GM23338 (cell line): ENCODE results near the gene KLHL7. TPM values are rescaled to one million over a fixed set of nuclear protein-coding genes. Genes with fewer than 3 reads are reported as not detected.

ENCODE experiments used
- ATAC-seq: fragments of 200-7000 bp; cut with Tn5 transposase; 3 replicates; pipeline ENCODE4 v1.9.1; 2020
- DNase-seq: peaks from one replicate; pipeline ENCODE4 v3.0.0-alpha.2; 2015; ENCODE audit warnings: low spot score
- H2AFZ ChIP-seq: fragments of 200-600 bp; sonication (generic); 2 replicates; pipeline ENCODE4 v1.8.0; 2016; ENCODE audit warnings: antibody characterized with exemption, mild to moderate bottlenecking, moderate library complexity
- H3F3A ChIP-seq: fragments of 200-600 bp; sonication (generic); replicated peaks from 2 replicates; pipeline ENCODE4 v1.8.0; 2017; ENCODE audit warnings: antibody characterized with exemption, mixed run types, low read depth
- H3K27ac ChIP-seq: fragments of 200-600 bp; sonication (generic); 2 replicates; pipeline ENCODE4 v1.6.1; 2016; ENCODE audit warnings: low read depth
- H3K27me3 ChIP-seq: fragments of 200-600 bp; sonication (generic); 2 replicates; pipeline ENCODE4 v1.8.0; 2016; ENCODE audit warnings: mild to moderate bottlenecking, mixed run types, moderate library complexity; ENCODE audit not compliant: insufficient read depth
- H3K36me3 ChIP-seq: fragments of 200-600 bp; sonication (generic); 2 replicates; pipeline ENCODE4 v1.8.0; 2016; ENCODE audit warnings: mild to moderate bottlenecking; ENCODE audit not compliant: insufficient read depth
- H3K4me1 ChIP-seq: fragments of 200-600 bp; sonication (generic); 2 replicates; pipeline ENCODE4 v1.8.0; 2016; ENCODE audit warnings: mild to moderate bottlenecking, moderate library complexity; ENCODE audit not compliant: insufficient read depth
- H3K4me2 ChIP-seq: fragments of 200-600 bp; sonication (generic); 2 replicates; pipeline ENCODE4 v1.7.1; 2017; ENCODE audit warnings: mixed run types
- H3K4me3 ChIP-seq: fragments of 200-600 bp; sonication (generic); 2 replicates; pipeline ENCODE4 v1.6.1; 2016; ENCODE audit warnings: mixed run types
- H3K79me2 ChIP-seq: fragments of 200-600 bp; sonication (generic); replicated peaks from 2 replicates; pipeline ENCODE4 v1.8.0; 2017; ENCODE audit warnings: mild to moderate bottlenecking; ENCODE audit not compliant: insufficient read depth
- H3K9me2 ChIP-seq: fragments of 200-600 bp; sonication (generic); 2 replicates; pipeline ENCODE4 v1.8.0; 2017; ENCODE audit not compliant: insufficient read depth
- H4K20me1 ChIP-seq: fragments of 200-600 bp; sonication (generic); replicated peaks from 2 replicates; pipeline ENCODE4 v1.8.0; 2017; ENCODE audit warnings: mild to moderate bottlenecking; ENCODE audit not compliant: insufficient read depth
- H3K27ac Mint-ChIP-seq: 2 replicates; pipeline ENCODE4 v1.8.0; 2020; ENCODE audit warnings: inconsistent platforms, mild to moderate bottlenecking, moderate library complexity, mixed read lengths
- H3K27me3 Mint-ChIP-seq: 3 replicates; pipeline ENCODE4 v1.8.0; 2022; ENCODE audit warnings: low read depth, mild to moderate bottlenecking, moderate library complexity, mixed read lengths, inconsistent platforms; ENCODE audit not compliant: insufficient read depth, poor library complexity
- H3K36me3 Mint-ChIP-seq: 3 replicates; pipeline ENCODE4 v1.8.0; 2021; ENCODE audit warnings: low read depth, mild to moderate bottlenecking, inconsistent platforms, moderate library complexity, mixed read lengths
- H3K4me1 Mint-ChIP-seq: 3 replicates; pipeline ENCODE4 v1.8.0; 2020; ENCODE audit warnings: mild to moderate bottlenecking, inconsistent platforms, mixed read lengths
- H3K4me3 Mint-ChIP-seq: 3 replicates; pipeline ENCODE4 v1.8.0; 2021; ENCODE audit warnings: moderate library complexity, mild to moderate bottlenecking, inconsistent platforms, mixed read lengths
- H3K9me3 Mint-ChIP-seq: 3 replicates; pipeline ENCODE4 v1.8.0; 2020; ENCODE audit warnings: moderate library complexity, mild to moderate bottlenecking, inconsistent platforms, mixed read lengths
- CREB1 ChIP-seq: fragments of 250-450 bp; sonication (Bioruptor Pico); IDR thresholded peaks from 2 replicates; pipeline ENCODE4 v1.5.0; 2020; ENCODE audit warnings: low read depth, mild to moderate bottlenecking, moderate library complexity
- CTCF ChIP-seq, 2 experiments: fragments of 200-600 bp in 1 of 2; sonication (generic) in 1 of 2; conservative IDR thresholded peaks; 2 replicates each; pipeline versions ENCODE4 v1.5.1 to v1.6.1; 2016 to 2017; ENCODE audit warnings: antibody characterized with exemption in 2 of 2, low read depth in 2 of 2, mild to moderate bottlenecking in 2 of 2, moderate library complexity in 1 of 2
- ETS1 ChIP-seq: IDR thresholded peaks from 2 replicates; pipeline ENCODE4 v1.6.1; 2016; ENCODE audit warnings: antibody characterized with exemption
- EZH2phosphoT487 ChIP-seq: fragments of 200-600 bp; sonication (generic); IDR thresholded peaks from one replicate; pipeline ENCODE4 v1.8.1; 2018; ENCODE audit warnings: antibody characterized with exemption; ENCODE audit not compliant: unreplicated experiment
- JUNB ChIP-seq: IDR thresholded peaks from one replicate; pipeline ENCODE4 v1.6.1; 2016; ENCODE audit warnings: antibody characterized with exemption; ENCODE audit not compliant: unreplicated experiment
- NANOG ChIP-seq: IDR thresholded peaks from 2 replicates; pipeline ENCODE4 v1.6.1; 2016; ENCODE audit warnings: antibody characterized with exemption, borderline replicate concordance
- POLR2AphosphoS5 ChIP-seq: IDR thresholded peaks from 2 replicates; pipeline ENCODE4 v1.6.1; 2016; ENCODE audit warnings: antibody characterized with exemption, low read depth
- REST ChIP-seq: IDR thresholded peaks from one replicate; pipeline ENCODE4 v1.6.1; 2018; ENCODE audit warnings: antibody characterized with exemption; ENCODE audit not compliant: unreplicated experiment
- ZNF331 ChIP-seq: fragments of 250-450 bp; sonication (Bioruptor Pico); IDR thresholded peaks from 2 replicates; pipeline ENCODE4 v1.5.0; 2020; ENCODE audit warnings: low read depth, mild to moderate bottlenecking, moderate library complexity
- polyA plus RNA-seq: library from polyadenylated mRNA; unstranded; fragments of >200 nt; fragmentation: Nextera tagmentation; extraction: Ambion mirVana; gene quantifications from 2 replicates; pipeline ENCODE4 v1.2.1, GENCODE V29; 2016
- total RNA-seq: library from RNA; depleted of rRNA; stranded (reverse); fragments of >200 nt; shearing (Covaris generic); gene quantifications from 2 replicates; pipeline ENCODE4 v1.2.3, GENCODE V29; 2014

Gene KLHL7
- total and polyA plus RNA-seq, 2 experiments from 2014 or later: 92.5 to 119 TPM

GRCh38 chr7:23184291-23184690 lies 78.7 kb downstream of the KLHL7 start:
- TF ChIP-seq JUNB (no peak), NANOG (no peak), ETS1 (no peak), EZH2phosphoT487 (no peak), ZNF331 (CRISPR knock-in tag) (no peak)
- H3K4me1 ChIP-seq: peaks cover 7% of the 10 kb centered on the region
- H2AFZ ChIP-seq: no peak overlapping the region
- peaks cover 43% of the 10 kb centered on the region for H3K79me2 ChIP-seq
- ATAC-seq (no peak), DNase-seq (no peak)
- H3F3A ChIP-seq: 0 out of 2 replicates have a peak, but pooled peaks cover 6% of the 10 kb centered on the region
- peaks cover 38% of the 10 kb centered on the region for H3K36me3 Mint-ChIP-seq
- H3K27ac Mint-ChIP-seq: no peak overlapping the region
- H3K27ac ChIP-seq: no peak overlapping the region
- 0 out of 2 replicates have a peak, but pooled peaks cover 4% of the 10 kb centered on the region for H4K20me1 ChIP-seq
- peaks cover 6% of the 10 kb centered on the region for H3K27me3 Mint-ChIP-seq
- H3K4me3 ChIP-seq: peak overlapping the region; percentile 69; the same call in 1 of the 2 replicates
- H3K9me2 ChIP-seq: no peaks in the 10 kb centered on the region
- H3K4me1 Mint-ChIP-seq: peaks cover 15% of the 10 kb centered on the region
- no peak overlapping the region for H3K4me2 ChIP-seq
- peaks cover 28% of the 10 kb centered on the region for H3K36me3 ChIP-seq
- H3K9me3 Mint-ChIP-seq: no peaks in the 10 kb centered on the region; the same call in 2 of the 3 replicates
- no peaks in the 10 kb centered on the region for H3K27me3 ChIP-seq
- H3K4me3 Mint-ChIP-seq: peak overlapping the region; percentile 33; the same call in 2 of the 3 replicates

- Mint-ChIP-seq H3K27ac (no peak overlapping the region), H3K27me3 (peaks cover 6% of the 10 kb centered on the region), H3K36me3 (peaks cover 43% of the 10 kb centered on the region), H3K9me3 (no peaks in the 10 kb centered on the region; the same call in 2 of the 3 replicates), H3K4me3 (no peak overlapping the region), H3K4me1 (peaks cover 15% of the 10 kb centered on the region)
- peaks cover 7% of the 10 kb centered on the region for H3K4me1 ChIP-seq
- peaks cover 34% of the 10 kb centered on the region for H3K36me3 ChIP-seq
- H4K20me1 ChIP-seq: 0 out of 2 replicates have a peak, but pooled peaks cover 4% of the 10 kb centered on the region
- DNase-seq (peak; percentile 29), ATAC-seq (no peak)
- TF ChIP-seq POLR2AphosphoS5: no peak
- TF ChIP-seq ETS1: no peak
- no peak for TF ChIP-seq REST
- peak; percentile 43 to 62 for TF ChIP-seq CTCF (conservative IDR thresholded peaks at IDR 0.05; ENCODE audit: low read depth in 2 of 2)
- TF ChIP-seq CREB1 (CRISPR knock-in tag): no peak
- H3K79me2 ChIP-seq: peaks cover 48% of the 10 kb centered on the region
- H3K27ac ChIP-seq: no peak overlapping the region
- no peak overlapping the region for H3K4me2 ChIP-seq
- 0 out of 2 replicates have a peak, but pooled peaks cover 6% of the 10 kb centered on the region for H3F3A ChIP-seq
- no peaks in the 10 kb centered on the region for H3K9me2 ChIP-seq
- H2AFZ ChIP-seq: no peak overlapping the region
- no peaks in the 10 kb centered on the region for H3K27me3 ChIP-seq
- no peak overlapping the region for H3K4me3 ChIP-seq
Observed at GRCh38 chr7:23184709-23185359, 79.2 kb downstream of the KLHL7 start.
